Choroid plexus epithelial cell (primary cell): ENCODE data around the gene PLAAT3.
"Not testable (repeated sequence)": the region's sequence is repeated elsewhere in the genome, so short reads cannot be mapped to it uniquely, and the experiment has no call there.

ENCODE experiments used
- DNase-seq: peaks from one replicate; pipeline ENCODE4 v3.0.0-alpha.2; 2010; ENCODE audit warnings: low read depth
- H3K4me3 ChIP-seq: 2 replicates; pipeline ENCODE4 v1.5.1; 2011; ENCODE audit warnings: low read depth, mild to moderate bottlenecking, control low read depth, low read length, moderate library complexity
- CTCF ChIP-seq: conservative IDR thresholded peaks from 2 replicates; pipeline ENCODE4 v1.5.1; 2011; ENCODE audit warnings: low read depth, mild to moderate bottlenecking, control low read depth, inconsistent platforms, low read length, moderate library complexity

Gene PLAAT3

GRCh38 chr11:63609536-63609935 lies 4.7 kb downstream of the PLAAT3 start:
- no peak for TF ChIP-seq CTCF
- DNase-seq = no peak
- no peak overlapping the region for H3K4me3 ChIP-seq

- TF ChIP-seq CTCF = no peak
- peak; percentile 95 for DNase-seq
- no peak overlapping the region for H3K4me3 ChIP-seq
Measured at GRCh38 chr11:63608353-63609345, 5.6 kb downstream of the PLAAT3 start.

- TF ChIP-seq CTCF = no peak
- no peak overlapping the region for H3K4me3 ChIP-seq
- peak; percentile 40 for DNase-seq
Measured at GRCh38 chr11:63603180-63603518, 11.1 kb downstream of the PLAAT3 start.

GRCh38 chr11:63602290-63603179 lies 11.7 kb downstream of the PLAAT3 start:
- not testable (repeated sequence) for H3K4me3 ChIP-seq
- peak; percentile 86 for DNase-seq

GRCh38 chr11:63599211-63600122 lies 14.8 kb downstream of the PLAAT3 start:
- no peak for TF ChIP-seq CTCF
- peak; percentile 76 for DNase-seq

GRCh38 chr11:63598556-63598955 lies 15.7 kb downstream of the PLAAT3 start:
- no peak for DNase-seq
- no peak for TF ChIP-seq CTCF
- no peak overlapping the region for H3K4me3 ChIP-seq

More at GRCh38 chr11:63599211-63600122, 14.8 kb downstream of the PLAAT3 start:
- H3K4me3 ChIP-seq = no peak overlapping the region
